HepG2 (cell line): ENCODE data around the gene KLHL18. TPM values are rescaled to one million over a fixed set of nuclear protein-coding genes. Genes with fewer than 3 reads are reported as not detected.

Experiments
- ATAC-seq: fragments of 200-7000 bp; cut with Tn5 transposase; 3 replicates; pipeline ENCODE4 v1.9.1; 2020; ENCODE audit warnings: mild to moderate bottlenecking, moderate library complexity
- BruUV-seq: library from RNA; stranded (reverse); fragments of 400-500 nt; replicated peaks from 2 replicates; lab custom pipeline; 2021; lab: Mats Ljungman, UMichigan
- CTCF ChIA-PET: fragments of 300-600 bp; formaldehyde crosslinking; extraction: SDS; loops from one replicate; lab custom pipeline; 2021; ENCODE audit warnings: low total read pairs, inconsistent platforms, low intra/inter-chr PET ratio; lab: Yijun Ruan, JAX
- POLR2A ChIA-PET: fragments of 350-600 bp; sonication (Branson Sonifier 250); formaldehyde crosslinking; loops from one replicate; lab custom pipeline; 2020; ENCODE audit warnings: antibody characterized with exemption, inconsistent platforms; lab: Yijun Ruan, JAX
- DNase-seq: peaks from one replicate; pipeline ENCODE4 v3.0.0-alpha.2; 2015; ENCODE audit warnings: low spot score
- FAIRE-seq: peaks from 3 replicates; lab custom pipeline; 2011; peaks lifted over from hg19 to GRCh38; lab: Jason Lieb, UNC
- H2AFZ ChIP-seq: one replicate; pipeline ENCODE4 v1.6.1; 2011; ENCODE audit warnings: low read length, inconsistent platforms
- H3K27ac ChIP-seq: fragments of 300-600 bp; 3 replicates; pipeline ENCODE4 v1.8.0; 2011; ENCODE audit warnings: mixed run types, mild to moderate bottlenecking, mixed read lengths, low read length, inconsistent platforms; ENCODE audit not compliant: insufficient read depth; ENCODE audit errors: extremely low read length
- H3K27me3 ChIP-seq, 2 experiments: fragments of 200-600 bp in 1 of 2; 2 replicates in 1 of 2; 3 replicates in 1 of 2; pipeline versions ENCODE4 v1.6.0 to v1.8.0; 2011; ENCODE audit warnings: low read length in 2 of 2, mild to moderate bottlenecking in 2 of 2, moderate library complexity in 2 of 2, inconsistent platforms in 1 of 2; ENCODE audit not compliant: insufficient read depth in 2 of 2, control insufficient read depth in 1 of 2
- H3K36me3 ChIP-seq, 2 experiments: fragments of 200-600 bp in 1 of 2; replicated peaks in 1 of 2; 2 replicates in 1 of 2; 3 replicates in 1 of 2; pipeline versions ENCODE4 v1.5.1 to v1.8.0; 2011; ENCODE audit warnings: low read length in 2 of 2, inconsistent platforms in 1 of 2; ENCODE audit not compliant: insufficient read depth in 2 of 2, control insufficient read depth in 1 of 2
- H3K4me1 ChIP-seq: 2 replicates; pipeline ENCODE4 v1.5.1; 2012; ENCODE audit warnings: low read length, inconsistent platforms; ENCODE audit not compliant: insufficient read depth
- H3K4me2 ChIP-seq: 2 replicates; pipeline ENCODE4 v1.6.0; 2011; ENCODE audit warnings: low read depth, low read length, inconsistent platforms
- H3K4me3 ChIP-seq, 3 experiments: fragments of 200-600 bp in 1 of 3; sonication (generic), shearing (Covaris generic) in 1 of 3; replicated peaks in 1 of 3; 2 replicates each; pipeline ENCODE4 v1.5.1; 2011 to 2016; ENCODE audit warnings: low read length in 3 of 3, inconsistent platforms in 2 of 3, low read depth in 2 of 3, mild to moderate bottlenecking in 2 of 3, control low read depth in 1 of 3, mixed read lengths in 1 of 3; ENCODE audit not compliant: insufficient read depth in 1 of 3
- H3K79me2 ChIP-seq: one replicate; pipeline ENCODE4 v1.6.1; 2011; ENCODE audit warnings: low read length, inconsistent platforms; ENCODE audit not compliant: insufficient read depth
- H3K9ac ChIP-seq: 2 replicates; pipeline ENCODE4 v1.6.0; 2011; ENCODE audit warnings: mild to moderate bottlenecking, low read depth, low read length, inconsistent platforms; ENCODE audit not compliant: insufficient read depth
- H3K9me3 ChIP-seq: 2 replicates; pipeline ENCODE4 v1.5.1; 2012; ENCODE audit warnings: mild to moderate bottlenecking, low read length
- H4K20me1 ChIP-seq: 2 replicates; pipeline ENCODE4 v1.6.0; 2011; ENCODE audit warnings: inconsistent platforms, mild to moderate bottlenecking, low read length, moderate library complexity; ENCODE audit not compliant: insufficient read depth
- ATAD3A ChIP-seq: sonication (generic); formaldehyde crosslinking; IDR thresholded peaks from 2 replicates; pipeline ENCODE4 v1.4.0; 2020; ENCODE audit warnings: missing genetic modification reagents
- ATF7 ChIP-seq, 2 experiments: fragments of 450-650 bp in 1 of 2; sonication (generic) in 1 of 2; formaldehyde crosslinking in 1 of 2; IDR thresholded peaks; 2 replicates each; pipeline versions ENCODE4 v1.4.0 to v1.6.1; 2016 to 2020; ENCODE audit warnings: antibody characterized with exemption in 1 of 2, mild to moderate bottlenecking in 1 of 2, missing genetic modification reagents in 1 of 2
- FOXM1 ChIP-seq: sonication (generic); formaldehyde crosslinking; IDR thresholded peaks from 2 replicates; pipeline ENCODE4 v1.5.0; 2020; ENCODE audit warnings: missing genetic modification reagents
- GLI4 ChIP-seq: sonication (generic); formaldehyde crosslinking; IDR thresholded peaks from 2 replicates; pipeline ENCODE4 v1.5.1; 2020; ENCODE audit warnings: missing genetic modification reagents, mild to moderate bottlenecking, moderate library complexity, borderline replicate concordance
- GZF1 ChIP-seq: sonication (generic); formaldehyde crosslinking; IDR thresholded peaks from 2 replicates; pipeline ENCODE4 v1.5.1; 2020; ENCODE audit warnings: mild to moderate bottlenecking, missing genetic modification reagents
- HIVEP1 ChIP-seq: sonication (generic); formaldehyde crosslinking; IDR thresholded peaks from 2 replicates; pipeline ENCODE4 v1.4.0; 2020; ENCODE audit warnings: mild to moderate bottlenecking, missing genetic modification reagents
- HNF4A ChIP-seq: sonication (generic); formaldehyde crosslinking; IDR thresholded peaks from 2 replicates; pipeline ENCODE4 v1.4.0; 2020; ENCODE audit warnings: missing genetic modification reagents
- HNRNPK ChIP-seq: fragments of 200-400 bp; formaldehyde crosslinking; IDR thresholded peaks from 2 replicates; pipeline ENCODE4 v1.6.1; 2018; ENCODE audit warnings: low read length, low read depth, moderate library complexity, mild to moderate bottlenecking; ENCODE audit not compliant: poor library complexity, severe bottlenecking
- HOXA3 ChIP-seq: sonication (generic); formaldehyde crosslinking; IDR thresholded peaks from 2 replicates; pipeline ENCODE4 v1.5.0; 2020; ENCODE audit warnings: missing genetic modification reagents
- MIER3 ChIP-seq: IDR thresholded peaks from 2 replicates; pipeline ENCODE4 v1.6.1; 2016; ENCODE audit warnings: missing compliant biosample characterization, borderline replicate concordance
- NFE2L2 ChIP-seq: fragments of 150-350 bp; IDR thresholded peaks from 2 replicates; pipeline ENCODE4 v1.6.1; 2014; ENCODE audit warnings: low read length
- RAD51 ChIP-seq: fragments of 450-650 bp; IDR thresholded peaks from 2 replicates; pipeline ENCODE4 v1.6.1; 2016; ENCODE audit warnings: borderline replicate concordance
- RFXAP ChIP-seq: sonication (generic); formaldehyde crosslinking; IDR thresholded peaks from 2 replicates; pipeline ENCODE4 v1.4.0; 2020; ENCODE audit warnings: missing genetic modification reagents, borderline replicate concordance
- STAT6 ChIP-seq: sonication (generic); formaldehyde crosslinking; IDR thresholded peaks from 2 replicates; pipeline ENCODE4 v1.4.0; 2020; ENCODE audit warnings: missing genetic modification reagents, mild to moderate bottlenecking, borderline replicate concordance
- TEAD2 ChIP-seq: sonication (generic); formaldehyde crosslinking; IDR thresholded peaks from 2 replicates; pipeline ENCODE4 v1.9.0; 2021; ENCODE audit warnings: missing genetic modification reagents
- ZBTB37 ChIP-seq: sonication (generic); formaldehyde crosslinking; IDR thresholded peaks from 2 replicates; pipeline ENCODE4 v1.4.0; 2020; ENCODE audit warnings: mild to moderate bottlenecking, missing genetic modification reagents
- ZNF639 ChIP-seq: conservative IDR thresholded peaks from 2 replicates; pipeline ENCODE4 v1.6.1; 2018; ENCODE audit warnings: missing genetic modification reagents
- ZNF75D ChIP-seq: sonication (generic); formaldehyde crosslinking; IDR thresholded peaks from 2 replicates; pipeline ENCODE4 v1.8.1; 2023; ENCODE audit warnings: missing genetic modification reagents, mild to moderate bottlenecking, borderline replicate concordance
- ZNF800 ChIP-seq: sonication (generic); formaldehyde crosslinking; IDR thresholded peaks from 2 replicates; pipeline ENCODE4 v1.4.0; 2020; ENCODE audit warnings: missing genetic modification reagents
- ZNF841 ChIP-seq: sonication (generic); formaldehyde crosslinking; IDR thresholded peaks from 2 replicates; pipeline ENCODE4 v1.8.1; 2023; ENCODE audit warnings: missing genetic modification reagents, borderline replicate concordance
- WGBS: methylation state at CpG from one replicate; pipeline ENCODE4 v1.1.6; 2017; ENCODE audit warnings: low lambda C conversion rate; 5-methylcytosine and 5-hydroxymethylcytosine counted together
- in situ Hi-C: cut with HindIII; loops from 2 replicates; pipeline ENCODE4 v1.10.0; 2017; ENCODE audit warnings: low pct_unique_long_range_greater_than_20kb; ENCODE audit not compliant: extremely low pct_ligation_motif_present
- intact Hi-C: fragments of 100-400 bp; cut with micrococcal nuclease; formaldehyde crosslinking; loops from one replicate; pipeline ENCODE4 v1.10.0; 2022; ENCODE audit not compliant: unreplicated experiment
- polyA plus RNA-seq, 8 experiments: library from polyadenylated mRNA; depleted of rRNA in 3 of 8; stranded (reverse) in 7 of 8; unstranded in 1 of 8; fragments of >200 nt; fragmentation: Illumina TruSeq in 4 of 8; extraction: Trizol in 4 of 8; gene quantifications; 2 replicates each; pipeline versions ENCODE4 v1.2.1 to v1.2.3, GENCODE V29; 2011 to 2016; ENCODE audit warnings: low read depth in 4 of 8, missing spikeins in 1 of 8, mixed read lengths in 1 of 8; ENCODE audit not compliant: insufficient read depth in 1 of 8
- total RNA-seq, 5 experiments: library from RNA; depleted of rRNA; stranded (reverse); fragments of >200 nt; fragmentation: Illumina TruSeq; extraction: Trizol; gene quantifications; 2 replicates each; pipeline ENCODE4 v1.2.3, GENCODE V29; 2016; ENCODE audit warnings: low read depth in 1 of 5

Gene KLHL18
- total and polyA plus RNA-seq, 2 of the 13 experiments (the other 11 are each of a cell fraction or from before 2014, with no cell fraction given) = 17.5 to 18.8 TPM

- FAIRE-seq = no peak
Measured at GRCh38 chr3:47337656-47338055, 54.9 kb downstream of the KLHL18 start.

More at GRCh38 chr3:47337656-47338055, 54.9 kb downstream of the KLHL18 start:
- TF ChIP-seq GLI4 (CRISPR knock-in tag) (no peak), ZNF800 (CRISPR knock-in tag) (no peak), RFXAP (CRISPR knock-in tag) (no peak), ZBTB37 (CRISPR knock-in tag) (no peak), ATF7 (IDR thresholded peaks at IDR 0.05) (no peak), ATF7 (CRISPR knock-in tag; IDR thresholded peaks at IDR 0.05) (no peak), NFE2L2 (no peak), ZNF639 (CRISPR knock-in tag) (no peak), RAD51 (no peak), HOXA3 (no peak), TEAD2 (no peak), HIVEP1 (no peak), FOXM1 (CRISPR knock-in tag) (no peak), ZNF75D (CRISPR knock-in tag) (no peak), ATAD3A (CRISPR knock-in tag) (no peak), HNRNPK (no peak), GZF1 (CRISPR knock-in tag) (no peak), MIER3 (CRISPR knock-in tag) (no peak), STAT6 (CRISPR knock-in tag) (no peak), HNF4A (no peak), ZNF841 (CRISPR knock-in tag) (no peak)
- Histone ChIP-seq H3K79me2 (no peaks in the 10 kb centered on the region), H3K4me1 (peaks cover 8% of the 10 kb centered on the region), H3K4me2 (no peak overlapping the region), H3K27ac (no peak overlapping the region), H3K9ac (no peak overlapping the region), H3K9me3 (no peaks in the 10 kb centered on the region), H2AFZ (no peak overlapping the region), H3K27me3 (no peaks in the 10 kb centered on the region), H4K20me1 (no peaks in the 10 kb centered on the region), H3K4me3 (no peak overlapping the region), H3K36me3 (peaks cover 21 to 52% of the 10 kb centered on the region in 2 experiments; a peak in 4 of 5 replicates)
- POLR2A ChIA-PET = no interaction called here
- 97% methylated on average over 5 of the region's 5 CpGs for WGBS
- DNase-seq (no peak), ATAC-seq (no peak)
- in situ Hi-C loops = no loop called here
- intact Hi-C loops = no loop called here
- CTCF ChIA-PET = no interaction called here
- BruUV-seq = no TSS peak
